HUDEP-2 (cell line): Measurements from ENCODE around the gene BAZ1A.
"Not testable (repeated sequence)": the region's sequence is repeated elsewhere in the genome, so short reads cannot be mapped to it uniquely, and the experiment has no call there.

ENCODE experiments used
- DNase-seq, 76 experiments: peaks; one replicate each; lab custom pipeline; 2025; ENCODE audit not compliant: unreplicated experiment in 76 of 76; lab: John Stamatoyannopoulos, UW

Gene BAZ1A

DNA sequence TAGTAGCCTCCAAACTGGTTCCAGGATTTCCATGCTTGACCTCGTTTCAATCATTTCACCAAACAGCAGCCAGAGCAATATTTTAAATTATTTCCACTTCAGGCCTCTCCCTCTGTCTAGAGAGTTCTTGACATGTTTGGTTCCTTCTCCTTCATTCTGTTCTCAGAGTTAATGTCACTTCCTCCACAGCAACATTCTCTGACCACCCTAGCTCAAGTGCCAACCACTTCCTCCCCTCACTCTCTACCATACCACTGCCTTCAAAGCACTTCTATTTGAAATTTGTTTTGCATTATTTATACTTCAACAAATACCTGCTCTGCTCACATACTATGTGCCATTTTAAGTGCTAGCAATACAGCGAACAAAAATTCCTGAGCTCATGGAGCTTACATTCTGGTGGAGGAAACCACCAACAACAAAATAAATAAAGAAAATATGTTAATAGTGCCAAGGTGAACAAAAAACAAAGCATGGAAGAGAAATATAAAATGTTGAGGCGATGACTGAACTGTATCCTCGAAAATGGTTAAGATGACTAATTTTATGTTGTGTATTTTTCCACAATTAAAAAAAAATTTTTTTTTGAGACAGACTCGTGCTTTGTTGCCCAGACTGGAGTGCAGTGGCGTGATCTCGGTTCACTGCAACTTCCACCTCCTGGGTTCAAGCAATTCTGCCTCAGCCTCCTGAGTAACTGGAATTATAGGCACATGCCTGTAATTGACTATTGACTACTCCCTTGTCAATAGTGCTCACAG, 17.3 kb downstream of the BAZ1A start:
- DNase-seq, result no peak

DNA sequence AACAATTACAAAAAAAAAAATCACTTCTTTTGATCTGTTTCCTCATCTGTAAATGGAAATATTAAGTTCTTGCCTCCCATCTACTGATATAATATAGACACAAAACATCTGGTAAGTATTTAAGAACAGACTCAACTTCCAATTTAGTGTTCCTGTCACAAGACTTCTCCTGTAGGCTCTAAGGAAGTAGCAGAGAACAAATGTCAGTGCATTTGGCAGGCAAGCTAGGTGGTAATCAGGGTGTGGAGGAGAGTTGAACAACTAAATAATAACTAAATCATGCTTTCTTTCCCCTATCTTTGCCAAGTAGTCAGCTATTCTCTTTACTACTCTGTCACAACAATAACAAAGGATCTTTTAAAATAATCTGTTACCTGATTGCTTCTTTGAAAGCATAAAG, 22.1 kb downstream of the BAZ1A start:
- no peak for DNase-seq

DNA sequence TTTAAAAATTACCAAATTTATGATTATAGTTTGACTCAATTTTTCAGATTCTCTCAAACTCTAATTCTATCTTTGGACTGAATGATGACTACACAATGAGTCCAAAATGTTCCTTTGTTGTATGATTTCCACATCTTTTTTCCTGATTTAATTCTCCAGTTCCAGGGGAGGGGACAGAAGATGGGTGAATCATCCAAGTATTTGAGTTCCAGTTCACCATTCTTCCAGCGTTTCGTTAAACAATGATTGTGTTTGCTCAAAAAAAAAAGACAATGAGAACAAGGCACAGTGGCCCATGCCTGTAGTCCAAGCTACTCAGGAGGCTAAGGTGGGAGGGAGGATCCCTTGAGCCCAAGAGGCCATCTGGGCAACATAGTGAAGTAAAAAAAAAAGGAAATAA, 23.8 kb downstream of the BAZ1A start:
- no peak for DNase-seq

DNA sequence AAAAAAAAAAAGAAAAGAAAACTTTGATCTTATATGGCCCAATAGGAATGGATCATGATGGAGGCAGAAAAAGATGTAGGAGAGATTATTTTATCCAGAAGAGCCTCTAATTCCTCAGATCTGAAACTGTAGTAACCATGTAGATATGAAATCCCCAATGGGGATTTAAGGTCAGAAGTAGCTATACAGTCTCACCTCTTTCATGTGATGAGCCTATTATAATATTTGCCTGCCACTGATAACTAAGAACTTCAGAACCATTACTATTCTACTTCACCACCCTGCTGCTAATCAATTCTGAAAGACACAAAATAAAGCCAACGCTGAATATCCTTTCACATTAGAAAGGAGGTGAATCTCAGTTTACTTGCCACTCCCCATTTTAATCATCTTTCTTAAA, 29.3 kb downstream of the BAZ1A start:
- DNase-seq, result no peak

DNA sequence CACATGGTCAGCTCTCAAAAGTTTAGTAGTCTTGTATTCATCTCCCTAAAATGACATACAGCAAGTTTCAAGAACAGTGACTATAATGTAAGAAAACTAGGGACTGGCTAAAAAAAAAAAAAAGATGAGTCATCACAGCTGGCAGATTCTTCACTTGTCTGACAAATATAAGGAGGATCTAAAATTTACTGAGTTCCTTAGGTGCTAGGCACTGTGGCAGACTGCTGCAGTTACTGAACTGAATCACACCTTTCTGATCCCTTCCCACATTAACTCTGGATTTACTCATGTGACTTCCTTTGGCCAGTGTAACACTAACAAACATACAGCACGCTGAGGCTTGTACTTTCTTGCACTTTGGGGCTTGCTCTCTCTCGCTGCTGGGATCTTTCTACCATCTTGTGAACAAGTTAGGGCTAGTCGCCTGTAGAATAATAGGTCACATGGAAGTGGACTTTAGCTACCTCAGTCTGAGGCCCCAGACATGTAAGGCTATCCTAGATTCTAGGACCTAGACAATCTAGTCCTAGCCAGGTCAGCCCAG, 32.1 kb downstream of the BAZ1A start:
- DNase-seq, result peak in 33 of 76 experiments; percentile 1 to 64 (median 33)

DNA sequence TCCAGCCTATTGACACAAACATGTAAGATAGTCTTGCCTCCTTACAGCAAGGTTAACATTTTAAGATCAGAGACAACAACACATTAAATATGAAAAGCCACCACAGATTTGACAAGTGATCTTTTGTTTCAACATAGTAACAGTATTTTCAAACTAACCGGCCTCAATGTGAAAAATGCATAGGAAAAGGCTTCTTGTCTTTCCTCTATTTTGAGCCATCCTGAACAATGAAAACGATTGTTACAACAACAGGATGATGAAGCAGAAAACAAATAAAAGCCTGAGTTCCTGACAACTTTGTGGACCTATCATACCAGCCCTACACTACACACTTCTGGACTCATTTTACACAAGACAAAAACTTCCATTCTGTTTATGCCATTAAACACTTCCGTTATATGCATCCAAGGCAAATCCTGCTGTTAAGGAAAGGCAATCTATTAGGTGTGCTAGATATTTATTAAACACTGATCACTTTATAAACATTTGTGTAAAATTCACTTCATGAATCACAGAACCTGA, 37.3 kb downstream of the BAZ1A start:
- no peak for DNase-seq

DNA sequence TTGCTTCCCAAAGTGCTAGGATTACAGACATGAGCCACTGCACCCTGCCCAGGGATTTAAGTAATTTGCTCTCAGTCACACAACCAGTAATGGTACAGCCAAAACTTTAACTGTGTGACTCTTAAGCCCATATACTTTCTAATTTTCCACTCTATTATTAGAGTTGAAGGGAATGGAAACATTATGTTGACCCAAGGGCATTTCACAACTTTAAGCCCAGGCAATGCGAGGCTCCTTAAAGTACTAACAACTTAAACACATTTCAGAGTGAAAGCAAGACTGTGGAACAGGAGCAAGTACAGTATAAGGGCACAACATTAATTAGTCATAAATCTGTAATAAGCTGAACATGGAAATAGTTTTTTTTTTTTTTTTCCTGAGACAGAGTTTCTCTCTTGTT, 39.8 kb downstream of the BAZ1A start:
- no peak for DNase-seq

DNA sequence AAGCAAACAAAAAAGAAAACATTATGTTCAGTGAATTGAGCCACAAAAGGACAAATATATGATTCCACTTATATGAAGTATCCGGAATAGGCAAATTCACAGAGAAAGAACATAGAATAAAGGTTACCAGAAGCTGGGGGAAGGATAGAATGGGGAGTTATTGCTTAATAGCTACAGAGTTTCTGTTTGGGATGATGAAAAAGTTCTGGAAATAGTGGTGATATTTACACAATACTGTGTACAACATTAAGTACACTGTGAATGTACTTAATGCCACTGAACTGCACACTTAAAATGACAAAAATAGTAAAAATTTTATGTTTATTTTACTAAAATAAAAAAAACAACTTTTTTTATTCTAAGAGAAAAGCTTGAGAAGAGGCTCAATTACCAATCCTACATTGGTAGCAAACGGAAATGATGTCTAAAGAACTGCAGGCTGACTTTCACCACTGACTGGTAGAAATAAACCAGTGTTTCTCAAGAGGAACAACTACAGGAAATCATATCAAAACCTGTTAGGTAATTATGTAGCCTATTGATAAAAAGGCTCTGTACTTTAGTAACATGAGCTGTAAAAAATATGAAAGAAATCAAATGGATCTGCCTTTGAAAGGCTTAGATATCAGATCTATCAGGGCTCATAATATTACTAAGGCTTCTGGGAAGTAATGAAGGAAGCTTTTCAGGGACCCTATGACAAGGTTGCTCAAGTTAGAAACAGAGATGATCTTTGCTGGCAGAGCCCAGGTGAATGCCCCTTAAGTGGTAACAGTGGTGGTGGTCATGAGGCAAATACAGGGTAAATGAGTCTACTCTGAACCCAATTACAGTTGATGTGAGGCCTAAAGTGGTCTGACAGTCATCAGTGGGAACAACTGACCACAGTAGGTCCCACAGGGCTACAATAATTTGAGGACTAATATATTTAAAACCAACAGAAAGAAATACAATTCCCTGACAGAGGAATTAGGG, 41.3 kb downstream of the BAZ1A start:
- DNase-seq, result no peak

DNA sequence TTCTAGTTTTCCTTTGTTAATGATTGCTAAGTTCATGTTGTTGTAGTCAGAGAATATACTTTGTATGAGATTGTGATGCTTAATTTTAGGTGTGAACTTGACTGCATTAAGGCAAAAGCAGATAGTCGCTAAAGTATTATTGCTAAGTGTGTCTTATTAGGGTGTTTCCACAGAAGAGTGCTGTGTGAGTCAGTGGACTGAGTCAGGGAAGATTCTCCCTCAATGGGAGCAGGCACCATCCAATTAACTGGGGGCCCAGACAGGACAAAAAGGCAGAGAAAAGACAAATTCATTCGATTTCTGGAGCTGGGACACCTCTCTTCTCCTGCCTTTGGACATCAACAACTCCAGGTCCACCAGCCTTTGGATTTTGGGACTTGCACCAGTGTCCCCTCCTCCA, 48.5 kb downstream of the BAZ1A start:
- DNase-seq, result no peak

DNA sequence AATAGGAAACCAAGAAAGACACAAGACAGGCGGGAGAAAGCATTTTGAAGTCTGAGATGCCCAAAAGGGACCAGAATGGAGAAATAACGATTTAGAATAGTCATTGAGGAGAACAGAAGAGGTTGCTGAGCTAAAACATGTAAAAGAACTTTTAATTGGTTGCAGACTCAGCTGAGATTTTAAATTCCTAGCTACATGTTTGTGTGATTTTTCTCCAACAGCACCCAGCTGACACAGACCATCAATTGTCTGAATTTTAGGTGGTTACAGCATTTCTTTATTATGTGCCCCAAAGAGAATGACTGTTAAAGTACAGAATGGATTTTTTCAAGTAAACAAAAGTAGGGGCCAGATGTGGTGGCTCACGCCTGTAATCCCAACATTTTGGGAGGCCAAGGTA, 50.3 kb downstream of the BAZ1A start:
- no peak for DNase-seq

DNA sequence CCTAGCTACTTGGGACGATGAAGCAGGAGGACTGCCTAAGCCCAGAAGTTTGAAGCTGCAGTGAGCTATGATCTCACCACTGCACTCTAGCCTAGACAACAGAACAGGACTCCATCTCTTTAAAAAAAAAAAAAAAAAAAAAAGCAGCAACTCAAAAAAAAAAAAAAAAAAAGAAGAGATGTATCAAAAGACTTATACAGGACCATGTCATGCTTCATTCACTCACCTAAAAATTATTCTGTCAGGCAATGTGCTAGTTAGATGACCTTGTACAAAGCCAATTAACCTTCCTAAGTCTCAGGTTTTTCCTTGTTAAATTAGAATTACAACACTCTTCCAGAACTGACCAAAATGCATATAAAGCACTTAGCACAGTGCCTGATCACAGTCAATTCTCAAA, 50.9 kb downstream of the BAZ1A start:
- no peak for DNase-seq

DNA sequence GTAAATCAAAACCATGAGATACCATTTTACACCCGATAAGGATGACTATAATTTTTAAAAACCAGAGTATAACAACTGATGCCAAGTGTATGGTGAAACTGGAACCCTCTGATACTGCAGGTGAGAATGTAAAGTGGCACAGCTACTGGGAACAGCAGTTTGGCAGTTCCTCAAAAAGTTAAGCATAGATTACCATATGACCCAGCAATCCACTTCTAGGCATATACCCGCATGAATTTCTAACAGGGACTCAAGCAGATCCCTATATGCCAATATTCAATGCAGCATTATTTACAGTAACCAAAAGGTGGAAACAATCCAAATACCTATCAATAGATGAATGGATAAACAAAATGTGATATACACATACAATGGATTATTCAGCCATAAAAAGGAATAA, 57.4 kb downstream of the BAZ1A start:
- DNase-seq, result no peak

DNA sequence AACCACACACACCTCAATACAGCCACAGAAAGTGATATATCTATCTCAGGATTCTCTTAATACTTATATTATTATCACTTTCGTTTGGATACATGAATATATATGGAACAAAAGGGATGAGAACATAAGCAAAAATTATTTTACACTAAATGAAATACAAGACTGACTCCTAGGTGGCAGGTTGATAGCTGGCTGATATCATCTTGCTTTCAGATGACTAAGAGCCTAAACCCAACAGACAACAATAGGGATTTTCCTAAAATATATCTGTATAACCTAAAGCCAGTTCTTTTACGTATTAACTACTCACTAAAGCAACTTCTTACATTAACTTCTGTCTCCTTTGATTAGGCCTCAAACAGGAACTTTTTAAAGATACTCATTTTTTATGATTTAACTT, 65.1 kb downstream of the BAZ1A start:
- DNase-seq, result no peak

DNA sequence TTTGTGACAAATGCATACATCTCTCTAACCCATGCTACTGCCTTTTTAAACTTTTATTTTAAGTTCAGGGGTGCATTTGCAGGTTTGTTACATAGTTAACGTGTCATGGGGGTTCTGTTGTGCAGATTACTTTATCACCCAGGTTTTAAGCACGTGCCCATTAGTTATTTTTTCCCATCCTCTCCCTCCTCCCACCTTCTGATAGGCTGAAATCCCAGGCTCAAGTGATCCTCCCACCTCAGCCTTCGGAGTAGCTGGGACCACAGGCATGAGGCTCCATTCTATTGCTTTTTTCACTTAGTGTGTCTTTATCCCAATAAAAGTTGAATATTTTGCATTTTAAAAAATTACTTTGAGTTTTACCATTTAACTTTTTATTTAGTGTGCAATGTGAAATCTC, 68.9 kb downstream of the BAZ1A start:
- DNase-seq, result no peak

DNA sequence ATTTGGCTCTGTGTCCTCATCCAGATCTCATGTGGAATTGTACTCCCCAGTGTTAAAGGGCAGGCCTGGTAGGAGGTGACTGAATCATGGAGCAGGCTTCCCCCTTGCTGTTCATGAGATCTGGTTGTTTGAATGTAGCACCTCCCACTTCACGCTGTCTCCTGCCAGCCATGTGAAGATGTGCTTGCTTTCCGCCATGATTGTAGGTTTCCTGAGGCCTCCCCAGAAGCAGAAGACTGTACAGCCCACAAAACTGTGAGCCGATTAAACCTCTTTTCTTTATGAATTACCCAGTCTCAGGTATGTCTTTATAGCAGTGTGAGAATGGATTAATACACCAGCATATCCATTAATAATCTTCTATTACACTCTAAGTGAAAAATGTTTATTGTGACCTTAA, 70.2 kb downstream of the BAZ1A start:
- no peak for DNase-seq

DNA sequence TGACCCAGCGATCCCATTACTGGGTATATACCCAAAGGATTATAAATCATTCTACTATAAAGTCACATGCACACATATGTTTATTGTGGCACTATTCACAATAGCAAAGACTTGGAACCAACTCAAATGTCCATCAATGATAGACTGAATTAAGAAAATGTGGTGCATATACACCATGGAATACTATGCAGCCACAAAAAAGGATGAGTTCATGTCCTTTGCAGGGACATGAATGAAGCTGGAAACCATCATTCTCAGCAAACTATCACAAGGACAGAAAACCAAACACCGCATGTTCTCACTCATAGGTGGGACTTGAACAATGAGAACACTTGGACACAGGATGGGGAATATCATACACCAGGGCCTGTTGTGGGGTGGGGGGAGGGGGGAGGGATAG, 76.3 kb downstream of the BAZ1A start:
- DNase-seq, result not testable (repeated sequence)

DNA sequence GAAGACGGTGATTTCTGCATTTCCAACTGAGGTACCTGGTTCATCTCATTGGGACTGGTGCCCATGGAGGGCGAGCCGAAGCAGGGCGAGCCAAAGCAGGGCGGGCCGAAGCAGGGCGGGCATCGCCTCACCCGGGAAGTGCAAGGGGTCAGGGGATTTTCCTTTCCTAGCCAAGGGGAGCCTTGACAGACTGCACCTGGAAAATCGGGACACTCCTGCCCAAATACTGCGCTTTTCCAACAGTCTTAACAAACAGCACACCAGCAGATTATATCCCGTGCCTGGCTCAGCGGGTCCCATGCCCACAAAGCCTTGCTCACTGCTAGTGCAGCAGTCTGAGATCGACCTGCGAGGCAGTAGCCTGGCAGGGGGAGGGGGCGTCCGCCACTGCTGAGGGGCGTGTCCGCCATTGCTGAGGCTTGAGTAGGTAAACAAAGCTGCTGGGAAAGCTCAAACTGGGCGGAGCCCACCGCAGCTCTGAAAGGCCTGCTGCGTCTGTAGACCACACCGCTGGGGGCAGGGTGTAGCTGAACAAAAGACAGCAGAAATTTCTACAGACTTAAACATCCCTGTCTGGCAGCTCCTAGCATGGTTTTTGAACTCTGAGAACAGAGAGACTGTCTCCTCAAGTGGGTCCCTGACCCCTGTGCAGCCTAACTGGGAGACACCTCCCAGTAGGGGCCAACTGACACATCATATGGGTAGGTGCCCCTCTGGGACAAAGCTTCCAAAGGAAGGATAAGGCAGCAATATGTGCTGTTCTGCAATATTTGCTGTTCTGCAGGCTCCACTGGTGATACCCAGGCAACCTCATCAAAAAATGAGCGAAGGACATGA, 77.2 kb downstream of the BAZ1A start:
- DNase-seq, result peak in 2 of 76 experiments; percentile 10 to 14

DNA sequence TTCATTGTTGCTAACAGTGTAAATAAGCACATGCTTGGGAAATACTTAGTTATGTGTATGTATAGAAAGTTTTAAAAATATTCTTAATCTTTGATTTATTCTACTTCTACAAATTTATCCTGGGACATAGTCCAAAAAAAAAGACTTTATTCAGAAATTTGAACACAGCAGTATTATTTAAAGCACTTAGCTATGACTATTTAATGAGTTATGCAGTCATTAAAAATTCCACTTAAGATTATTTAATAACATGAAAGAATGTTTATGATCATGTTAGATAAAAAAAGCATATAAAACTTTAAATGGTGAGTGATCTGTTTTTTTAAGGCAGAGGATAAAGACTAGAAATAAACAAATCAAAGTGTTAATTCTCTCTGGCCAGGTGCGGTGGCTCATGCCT, 78.3 kb downstream of the BAZ1A start:
- no peak for DNase-seq

DNA sequence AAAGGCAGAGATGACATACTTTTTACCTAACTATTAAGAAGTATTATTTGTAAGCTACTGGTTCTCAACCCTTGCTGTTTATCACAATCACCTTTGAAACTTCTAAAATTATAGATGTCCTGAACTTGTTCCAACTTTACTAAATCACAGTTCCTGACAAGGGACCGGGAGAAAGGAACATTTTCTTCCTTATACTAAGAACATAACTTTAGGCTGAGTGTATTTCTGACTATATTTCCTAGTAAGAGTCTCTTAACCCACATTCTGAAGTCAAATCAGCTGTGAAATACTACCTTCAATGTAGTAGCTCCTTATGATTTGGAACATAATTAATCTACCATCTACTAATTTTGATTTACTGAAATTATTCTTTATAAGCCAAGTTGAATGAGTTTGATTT, 80.2 kb downstream of the BAZ1A start:
- no peak for DNase-seq

DNA sequence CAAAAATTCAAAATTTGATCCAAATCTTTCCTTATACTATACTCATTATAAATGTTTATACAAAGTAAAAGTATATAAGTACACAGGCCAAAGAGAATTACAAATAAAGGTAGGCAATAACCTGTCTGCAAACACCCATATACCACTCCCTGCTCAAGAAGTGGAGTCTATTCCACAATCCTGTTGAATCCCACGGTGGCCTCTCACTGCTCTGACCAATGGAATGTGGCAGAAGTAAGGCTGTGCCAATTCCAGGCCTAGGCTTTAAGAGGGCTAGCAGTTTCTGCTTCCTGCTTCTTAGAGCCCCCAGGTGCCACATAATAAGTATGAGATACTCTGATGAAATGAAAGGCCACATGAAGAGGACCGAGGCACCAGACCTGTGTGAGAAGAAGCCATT, 80.9 kb downstream of the BAZ1A start:
- DNase-seq, result no peak

DNA sequence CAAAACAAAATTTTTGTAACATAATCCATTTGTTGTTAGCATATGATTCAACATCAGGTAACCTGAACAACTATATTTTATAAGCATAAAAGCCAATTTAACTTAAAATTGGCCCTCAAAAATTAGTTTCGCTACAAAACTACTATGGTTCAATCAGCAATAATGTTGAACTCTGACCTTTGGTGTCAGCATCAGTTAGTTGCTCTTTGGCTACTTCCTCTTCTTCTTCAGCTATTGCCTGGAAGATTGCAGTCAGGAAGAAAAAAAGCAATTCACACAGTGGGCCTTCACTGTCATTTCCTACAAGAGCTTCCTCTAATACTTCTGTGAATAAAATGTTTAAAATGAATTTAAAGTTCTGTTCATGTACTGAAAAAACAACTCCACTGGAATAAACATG, 82.6 kb downstream of the BAZ1A start:
- no peak for DNase-seq
